Activated T-helper 17 cell treated with anti-CD3 and anti-CD28 coated beads, Interleukin-2, amount 50 U/mL, for 72 hours (primary cell): ENCODE data around the gene MLLT3. TPM values are rescaled to one million over a fixed set of nuclear protein-coding genes. Genes with fewer than 3 reads are reported as not detected.

Source experiments
- ATAC-seq: fragments of 150-1000 bp; cut with Tn5 transposase; replicated peaks from 2 replicates; pipeline ENCODE4 v1.10.0; 2021; ENCODE audit warnings: mild to moderate bottlenecking, moderate library complexity
- H3K27ac Mint-ChIP-seq: one replicate; pipeline ENCODE4 v1.8.0; 2022; ENCODE audit warnings: mixed read lengths
- H3K27me3 Mint-ChIP-seq: one replicate; pipeline ENCODE4 v1.8.0; 2022; ENCODE audit warnings: mixed read lengths
- H3K36me3 Mint-ChIP-seq: one replicate; pipeline ENCODE4 v1.8.0; 2022; ENCODE audit warnings: low read depth, mild to moderate bottlenecking, mixed read lengths
- H3K4me1 Mint-ChIP-seq: one replicate; pipeline ENCODE4 v1.8.0; 2022; ENCODE audit warnings: mixed read lengths
- H3K4me3 Mint-ChIP-seq: one replicate; pipeline ENCODE4 v1.8.0; 2022; ENCODE audit warnings: mild to moderate bottlenecking, mixed read lengths
- H3K9me3 Mint-ChIP-seq: one replicate; pipeline ENCODE4 v1.8.0; 2022; ENCODE audit warnings: mixed read lengths
- total RNA-seq, 2 donors: library from RNA; stranded (reverse); gene quantifications; one replicate each; pipeline ENCODE4 v1.2.3, GENCODE V29; 2022

Gene MLLT3
- total RNA-seq, 2 donors from 2014 or later, result 45.7 to 54.9 TPM

- H3K4me3 Mint-ChIP-seq, result no peak overlapping the region
- H3K36me3 Mint-ChIP-seq, result no peaks in the 10 kb centered on the region
- H3K9me3 Mint-ChIP-seq, result no peaks in the 10 kb centered on the region
- peaks cover 29% of the 10 kb centered on the region for H3K4me1 Mint-ChIP-seq
- H3K27me3 Mint-ChIP-seq, result no peaks in the 10 kb centered on the region
- no peak overlapping the region for H3K27ac Mint-ChIP-seq
- no peak for ATAC-seq
Measured at GRCh38 chr9:20463823-20464222, 158.5 kb downstream of the MLLT3 start.

- Mint-ChIP-seq H3K4me1 (peaks cover 37% of the 10 kb centered on the region), H3K36me3 (no peaks in the 10 kb centered on the region), H3K27me3 (no peaks in the 10 kb centered on the region), H3K27ac (no peak overlapping the region), H3K4me3 (no peak overlapping the region), H3K9me3 (no peaks in the 10 kb centered on the region)
- no peak for ATAC-seq
Measured at GRCh38 chr9:20462410-20462809, 159.9 kb downstream of the MLLT3 start.

- Mint-ChIP-seq H3K27me3 (no peaks in the 10 kb centered on the region), H3K9me3 (no peaks in the 10 kb centered on the region), H3K4me3 (no peak overlapping the region), H3K27ac (no peak overlapping the region), H3K4me1 (no peaks in the 10 kb centered on the region), H3K36me3 (peaks cover 5% of the 10 kb centered on the region)
- ATAC-seq, result no peak
Measured at GRCh38 chr9:20447291-20447690, 175.0 kb downstream of the MLLT3 start.

GRCh38 chr9:20446248-20446647, 176.1 kb downstream of the MLLT3 start:
- H3K9me3 Mint-ChIP-seq, result no peaks in the 10 kb centered on the region
- no peak overlapping the region for H3K27ac Mint-ChIP-seq
- ATAC-seq, result no peak
- H3K36me3 Mint-ChIP-seq, result peaks cover 9% of the 10 kb centered on the region
- H3K4me3 Mint-ChIP-seq, result no peak overlapping the region
- peaks cover under 1% of the 10 kb centered on the region for H3K4me1 Mint-ChIP-seq
- no peaks in the 10 kb centered on the region for H3K27me3 Mint-ChIP-seq

- Mint-ChIP-seq H3K4me1 (peaks cover 11% of the 10 kb centered on the region), H3K36me3 (peaks cover 19% of the 10 kb centered on the region), H3K9me3 (no peaks in the 10 kb centered on the region), H3K27me3 (no peaks in the 10 kb centered on the region), H3K4me3 (no peak overlapping the region), H3K27ac (peak overlapping the region; percentile 5)
- ATAC-seq, result no peak
Measured at GRCh38 chr9:20442461-20443319, 179.6 kb downstream of the MLLT3 start.

GRCh38 chr9:20441711-20442423, 180.4 kb downstream of the MLLT3 start:
- Mint-ChIP-seq H3K27me3 (no peaks in the 10 kb centered on the region), H3K4me3 (no peak overlapping the region), H3K27ac (no peak overlapping the region), H3K9me3 (no peaks in the 10 kb centered on the region), H3K36me3 (peaks cover 19% of the 10 kb centered on the region), H3K4me1 (peaks cover 11% of the 10 kb centered on the region)
- no peak for ATAC-seq

GRCh38 chr9:20441166-20441565, 181.1 kb downstream of the MLLT3 start:
- ATAC-seq, result no peak
- no peaks in the 10 kb centered on the region for H3K27me3 Mint-ChIP-seq
- no peaks in the 10 kb centered on the region for H3K9me3 Mint-ChIP-seq
- peaks cover 15% of the 10 kb centered on the region for H3K36me3 Mint-ChIP-seq
- H3K4me1 Mint-ChIP-seq, result peaks cover 11% of the 10 kb centered on the region
- no peak overlapping the region for H3K27ac Mint-ChIP-seq
- H3K4me3 Mint-ChIP-seq, result no peak overlapping the region

- no peaks in the 10 kb centered on the region for H3K9me3 Mint-ChIP-seq
- no peak for ATAC-seq
- no peak overlapping the region for H3K4me3 Mint-ChIP-seq
- peaks cover 15% of the 10 kb centered on the region for H3K36me3 Mint-ChIP-seq
- H3K4me1 Mint-ChIP-seq, result peaks cover 11% of the 10 kb centered on the region
- H3K27ac Mint-ChIP-seq, result no peak overlapping the region
- H3K27me3 Mint-ChIP-seq, result no peaks in the 10 kb centered on the region
Measured at GRCh38 chr9:20437476-20437875, 184.8 kb downstream of the MLLT3 start.

- Mint-ChIP-seq H3K9me3 (no peaks in the 10 kb centered on the region), H3K27me3 (no peaks in the 10 kb centered on the region), H3K27ac (no peak overlapping the region), H3K36me3 (peaks cover 10% of the 10 kb centered on the region), H3K4me3 (no peak overlapping the region), H3K4me1 (peaks cover 11% of the 10 kb centered on the region)
- peak; percentile 40 for ATAC-seq
Measured at GRCh38 chr9:20436476-20437195, 185.7 kb downstream of the MLLT3 start.

GRCh38 chr9:20428976-20429375, 193.3 kb downstream of the MLLT3 start:
- no peak for ATAC-seq
- peaks cover 5% of the 10 kb centered on the region for H3K4me1 Mint-ChIP-seq
- H3K9me3 Mint-ChIP-seq, result no peaks in the 10 kb centered on the region
- no peaks in the 10 kb centered on the region for H3K36me3 Mint-ChIP-seq
- H3K4me3 Mint-ChIP-seq, result no peak overlapping the region
- H3K27ac Mint-ChIP-seq, result no peak overlapping the region
- no peaks in the 10 kb centered on the region for H3K27me3 Mint-ChIP-seq

- Mint-ChIP-seq H3K36me3 (no peaks in the 10 kb centered on the region), H3K4me3 (no peak overlapping the region), H3K27ac (no peak overlapping the region), H3K4me1 (peaks cover 5% of the 10 kb centered on the region), H3K27me3 (no peaks in the 10 kb centered on the region), H3K9me3 (no peaks in the 10 kb centered on the region)
- ATAC-seq, result no peak
Measured at GRCh38 chr9:20427359-20427758, 194.9 kb downstream of the MLLT3 start.

- Mint-ChIP-seq H3K9me3 (no peaks in the 10 kb centered on the region), H3K36me3 (no peaks in the 10 kb centered on the region), H3K4me3 (no peak overlapping the region), H3K4me1 (peaks cover 5% of the 10 kb centered on the region), H3K27ac (no peak overlapping the region), H3K27me3 (no peaks in the 10 kb centered on the region)
- no peak for ATAC-seq
Measured at GRCh38 chr9:20426019-20426418, 196.3 kb downstream of the MLLT3 start.

GRCh38 chr9:20419533-20419932, 202.8 kb downstream of the MLLT3 start:
- no peak for ATAC-seq

GRCh38 chr9:20418485-20418884, 203.8 kb downstream of the MLLT3 start:
- Mint-ChIP-seq H3K4me1 (peaks cover 13% of the 10 kb centered on the region), H3K36me3 (peaks cover 11% of the 10 kb centered on the region), H3K4me3 (no peak overlapping the region), H3K27me3 (no peaks in the 10 kb centered on the region), H3K9me3 (no peaks in the 10 kb centered on the region), H3K27ac (no peak overlapping the region)
- no peak for ATAC-seq

More at GRCh38 chr9:20419533-20419932, 202.8 kb downstream of the MLLT3 start:
- no peak overlapping the region for H3K4me3 Mint-ChIP-seq
- peaks cover 13% of the 10 kb centered on the region for H3K4me1 Mint-ChIP-seq
- H3K36me3 Mint-ChIP-seq, result peaks cover under 1% of the 10 kb centered on the region
- H3K27me3 Mint-ChIP-seq, result no peaks in the 10 kb centered on the region
- no peaks in the 10 kb centered on the region for H3K9me3 Mint-ChIP-seq
- H3K27ac Mint-ChIP-seq, result no peak overlapping the region
